GM12872 (cell line): ENCODE measurements around the gene MGAT4B.

Source experiments
- CTCF ChIP-seq: IDR thresholded peaks from 3 replicates; pipeline ENCODE4 v1.5.1; 2011; ENCODE audit warnings: low read depth, mild to moderate bottlenecking, low read length, moderate library complexity; ENCODE audit not compliant: insufficient read depth

MGAT4B gene

GRCh38 chr5:179795049-179795862 is 11.4 kb downstream of the MGAT4B start:
- no peak for TF ChIP-seq CTCF

DNA sequence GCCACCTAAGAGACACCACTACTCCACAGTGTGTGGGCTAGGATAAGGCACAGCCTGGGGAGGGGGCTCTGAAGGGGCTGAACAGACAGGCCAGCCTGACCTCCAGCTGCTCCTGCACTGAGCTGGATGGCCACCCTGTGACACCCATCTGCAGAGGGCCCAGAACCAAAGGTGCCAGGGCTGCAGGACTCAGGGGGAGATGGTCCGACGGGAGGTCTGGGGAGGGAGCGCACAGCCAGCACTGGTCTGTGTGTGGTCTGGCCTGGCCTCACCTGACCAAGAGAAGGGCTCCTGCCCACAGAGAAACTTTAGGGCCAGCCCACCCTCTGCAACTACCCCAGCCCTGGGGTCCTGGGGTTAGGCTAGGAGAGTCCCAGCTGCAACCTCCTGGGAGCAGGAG is 12.1 kb downstream of the MGAT4B start:
- no peak for TF ChIP-seq CTCF

DNA sequence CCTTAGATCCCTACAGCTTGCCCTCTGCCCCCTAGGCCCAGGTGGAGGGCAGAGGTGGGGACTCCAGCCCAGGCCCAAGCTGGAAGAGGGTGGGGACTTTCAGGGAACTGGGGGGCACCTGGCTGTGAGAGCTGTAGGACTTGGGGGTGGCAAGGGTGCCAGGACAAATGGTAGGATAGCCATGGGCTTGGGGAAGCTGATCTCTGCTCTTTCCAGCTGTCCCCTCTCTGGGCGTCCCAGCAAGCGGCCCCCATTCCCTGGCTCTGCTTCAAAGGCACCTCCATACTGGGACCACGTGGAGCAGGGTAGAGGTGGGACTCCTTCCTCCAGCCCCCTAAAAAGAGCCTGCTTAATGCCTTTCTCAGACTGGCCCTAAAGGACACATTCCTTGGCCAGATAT is 12.5 kb downstream of the MGAT4B start:
- no peak for TF ChIP-seq CTCF

GRCh38 chr5:179793468-179794139 is 13.1 kb downstream of the MGAT4B start, which contains the start of gene LTC4S:
Gene LTC4S, plus strand, starts transcription at chr5:179793986. Its CDS starts 95 bp downstream, at chr5:179794081.
- TF ChIP-seq CTCF = no peak

GRCh38 chr5:179792612-179793467 is 13.8 kb downstream of the MGAT4B start:
- TF ChIP-seq CTCF = no peak

GRCh38 chr5:179791881-179792611 is 14.6 kb downstream of the MGAT4B start:
- TF ChIP-seq CTCF = no peak
